Activated naive CD4-positive, alpha-beta T cell treated with anti-CD3 and anti-CD28 coated beads, Interleukin-2, amount 10 ng/mL, durations not matched to agents 7 days and 5 days (primary cell): ENCODE data around the gene TMEM176B.
A peak's percentile ranks its signal among the peaks of the same experiment; 100 is the strongest.

Experiments
- CTCF ChIA-PET: fragments of 350-600 bp; sonication (Branson Sonifier 250); formaldehyde crosslinking; loops from one replicate; lab custom pipeline; 2021; ENCODE audit warnings: antibody characterized with exemption; lab: Charles Lee
- DNase-seq: peaks from one replicate; pipeline ENCODE4 v3.0.0-alpha.2; 2020
- H3K27ac Mint-ChIP-seq: one replicate; pipeline ENCODE4 v1.8.0; 2021; ENCODE audit warnings: mild to moderate bottlenecking, moderate library complexity, mixed read lengths
- H3K27me3 Mint-ChIP-seq: one replicate; pipeline ENCODE4 v1.8.0; 2021; ENCODE audit warnings: mild to moderate bottlenecking, mixed read lengths
- H3K36me3 Mint-ChIP-seq: one replicate; pipeline ENCODE4 v1.8.0; 2021; ENCODE audit warnings: mixed read lengths
- H3K4me1 Mint-ChIP-seq: one replicate; pipeline ENCODE4 v1.8.0; 2021; ENCODE audit warnings: mixed read lengths
- H3K4me3 Mint-ChIP-seq: one replicate; pipeline ENCODE4 v1.8.0; 2021; ENCODE audit warnings: mild to moderate bottlenecking, moderate library complexity, mixed read lengths
- H3K9me3 Mint-ChIP-seq: one replicate; pipeline ENCODE4 v1.8.0; 2021; ENCODE audit warnings: mixed read lengths

The TMEM176B gene

DNA sequence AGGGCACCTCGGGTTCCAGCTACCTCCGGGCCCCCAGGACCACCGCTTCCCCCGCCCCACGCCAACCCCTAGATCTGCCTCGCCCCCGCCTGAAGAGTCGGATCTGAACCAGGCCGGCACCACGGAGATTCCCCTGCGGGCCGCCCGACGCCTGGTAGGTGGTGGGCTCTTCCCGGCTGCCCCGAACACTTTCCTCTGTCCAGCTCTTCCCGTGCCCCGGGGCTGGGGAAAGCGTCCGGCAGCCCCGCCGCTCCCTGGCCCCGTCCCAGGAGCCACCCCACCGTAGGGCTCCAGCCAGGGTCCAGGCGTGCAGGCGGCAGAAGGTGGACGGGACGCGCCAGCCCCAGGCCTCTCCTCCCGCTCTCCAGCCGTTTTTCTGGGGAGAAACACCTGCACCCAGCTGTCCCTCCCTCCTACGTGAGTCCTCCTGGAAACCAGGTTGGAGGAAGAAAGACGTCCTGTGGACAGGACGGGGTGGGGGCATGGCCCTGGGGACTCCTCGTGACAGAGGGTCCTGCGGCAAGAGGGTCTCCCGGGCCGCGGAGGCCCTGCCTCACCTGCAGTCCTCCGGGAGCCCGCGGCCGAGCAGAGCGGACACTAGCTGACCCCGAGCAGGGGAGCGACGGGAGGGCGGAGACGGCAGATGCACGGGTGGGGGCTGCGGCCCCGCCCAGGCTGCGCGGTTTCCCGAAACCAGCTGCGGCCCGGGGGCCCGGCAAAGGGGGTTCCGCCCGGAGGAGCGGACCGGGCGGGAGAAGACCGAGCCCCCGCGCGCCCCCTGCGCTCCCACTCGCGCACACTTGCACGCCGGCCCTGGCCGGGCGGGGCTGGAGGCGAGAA, at the start of gene TMEM176B:
TSS of gene TMEM176B (minus strand) at position 624 of the 840 bp plus-strand sequence. CDS start 3,795 bp downstream, outside the sequence.
- no peaks in the 10 kb centered on the region for H3K9me3 Mint-ChIP-seq
- DNase-seq: no peak
- H3K36me3 Mint-ChIP-seq: no peaks in the 10 kb centered on the region
- peaks cover 11% of the 10 kb centered on the region for H3K4me1 Mint-ChIP-seq
- H3K4me3 Mint-ChIP-seq: peak within 1 kb of the TSS; percentile 43
- peaks cover 67% of the 10 kb centered on the region for H3K27me3 Mint-ChIP-seq
- CTCF ChIA-PET: no interaction called here
- no peak within 1 kb of the TSS for H3K27ac Mint-ChIP-seq

DNA sequence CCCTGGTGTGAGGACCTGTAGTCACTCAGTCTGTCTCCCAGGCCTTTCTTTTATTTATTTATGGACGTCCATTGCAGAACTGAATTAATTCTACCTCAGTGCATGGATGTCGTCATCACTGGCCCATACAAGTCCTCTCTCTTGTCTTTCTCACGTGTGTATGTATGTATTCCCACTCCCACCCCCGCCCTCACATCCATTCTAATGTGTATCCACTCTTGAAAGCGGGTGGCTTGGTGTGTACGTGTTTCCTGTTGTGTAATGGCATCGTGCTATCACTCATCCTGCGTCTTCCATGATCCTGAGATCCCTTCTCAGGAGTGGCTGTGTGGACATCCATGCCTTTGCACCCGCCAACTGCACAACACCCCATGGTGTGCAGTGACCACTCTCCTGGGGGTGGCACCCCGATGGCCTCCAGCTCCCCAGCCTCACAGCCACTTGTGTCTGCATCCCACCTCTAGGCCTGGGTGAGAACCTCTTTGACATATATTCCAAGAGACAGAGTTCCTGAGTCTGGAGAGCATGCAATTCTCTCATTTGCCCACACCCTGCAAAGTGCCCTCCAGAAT, 49.1 kb upstream of the TMEM176B start:
- no peak for DNase-seq
- Mint-ChIP-seq H3K9me3 (no peaks in the 10 kb centered on the region), H3K27ac (no peak overlapping the region), H3K4me1 (peaks cover 6% of the 10 kb centered on the region), H3K4me3 (no peak overlapping the region), H3K36me3 (no peaks in the 10 kb centered on the region), H3K27me3 (peaks cover 37% of the 10 kb centered on the region)
- CTCF ChIA-PET: interaction anchor here (2.0 kb wide), 1 partner anchor 27 kb away, joined by 4 read pairs; no protein-coding TSS in a partner anchor

DNA sequence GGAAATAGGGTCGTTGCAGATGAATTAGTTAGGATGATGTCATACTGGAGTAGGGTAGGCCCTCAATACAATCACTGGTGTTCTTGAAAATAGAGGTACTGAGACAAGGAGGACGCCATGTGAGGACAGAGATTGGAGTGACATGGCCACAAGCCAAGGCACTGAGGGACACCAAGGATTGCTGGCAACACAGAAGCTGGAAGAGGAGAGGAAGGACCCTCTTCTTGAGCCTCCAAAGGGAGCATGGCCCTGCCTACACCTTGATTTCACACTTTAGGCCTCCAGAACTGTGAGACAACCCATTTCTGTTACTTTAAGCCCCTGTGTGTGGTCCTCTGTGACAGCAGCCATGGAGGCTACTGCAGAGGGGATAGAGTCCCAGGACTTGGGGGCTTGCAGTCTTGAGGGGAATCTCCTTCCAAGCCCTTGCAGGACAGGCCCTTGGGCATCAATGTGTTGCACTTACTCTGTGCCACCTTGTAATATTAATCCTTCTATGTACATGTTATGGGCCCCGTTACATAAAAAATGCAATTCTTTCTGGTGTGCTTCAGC, 48.5 kb upstream of the TMEM176B start:
- Mint-ChIP-seq H3K9me3 (no peaks in the 10 kb centered on the region), H3K4me1 (peaks cover 6% of the 10 kb centered on the region), H3K36me3 (no peaks in the 10 kb centered on the region), H3K27ac (no peak overlapping the region), H3K27me3 (peaks cover 32% of the 10 kb centered on the region), H3K4me3 (no peak overlapping the region)
- CTCF ChIA-PET: no interaction called here
- no peak for DNase-seq

DNA sequence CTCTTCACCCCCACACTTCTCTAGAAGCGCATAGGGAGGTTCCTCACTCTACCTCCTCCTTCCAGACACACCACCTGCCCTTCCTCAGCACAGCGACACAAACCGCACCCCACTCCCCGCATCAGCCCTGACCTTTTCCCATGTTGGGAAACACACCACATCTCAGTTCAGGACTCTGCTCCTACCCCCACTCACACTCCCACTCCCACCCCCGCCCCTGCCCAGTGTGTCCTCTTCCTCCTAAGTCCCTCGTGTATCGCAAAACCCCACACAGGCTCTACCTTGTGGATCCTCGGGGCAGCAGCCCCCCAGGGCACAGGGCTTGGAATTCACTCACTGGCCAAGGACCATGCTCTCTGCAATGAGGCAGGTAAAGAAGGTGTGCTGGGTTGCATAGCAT, 47.9 kb upstream of the TMEM176B start:
- H3K27me3 Mint-ChIP-seq: peaks cover 32% of the 10 kb centered on the region
- no peak for DNase-seq
- no peak overlapping the region for H3K27ac Mint-ChIP-seq
- H3K4me3 Mint-ChIP-seq: no peak overlapping the region
- H3K9me3 Mint-ChIP-seq: no peaks in the 10 kb centered on the region
- H3K4me1 Mint-ChIP-seq: peaks cover 6% of the 10 kb centered on the region
- CTCF ChIA-PET: no interaction called here
- H3K36me3 Mint-ChIP-seq: no peaks in the 10 kb centered on the region

DNA sequence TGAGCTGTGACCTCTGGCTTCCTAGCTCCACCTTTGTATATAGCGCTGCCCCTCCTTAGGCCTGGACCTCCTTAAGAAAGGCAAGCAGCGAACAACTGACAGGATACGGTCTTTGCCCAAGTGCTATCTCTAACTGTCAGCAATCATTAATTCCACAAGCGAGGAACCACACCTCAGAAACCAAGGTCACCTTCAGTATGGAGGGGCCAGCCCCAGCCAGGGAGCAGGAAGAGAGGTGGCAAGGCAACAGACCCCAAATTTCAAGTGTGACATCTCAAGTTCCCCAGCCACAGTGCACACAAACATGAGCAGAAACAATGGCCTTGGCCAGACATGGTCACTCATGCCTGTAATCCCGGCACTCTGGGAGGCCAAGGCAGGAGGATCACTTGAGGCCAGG, 47.4 kb upstream of the TMEM176B start:
- Mint-ChIP-seq H3K27me3 (peaks cover 27% of the 10 kb centered on the region), H3K27ac (no peak overlapping the region), H3K36me3 (no peaks in the 10 kb centered on the region), H3K4me3 (no peak overlapping the region), H3K4me1 (peaks cover 3% of the 10 kb centered on the region), H3K9me3 (no peaks in the 10 kb centered on the region)
- CTCF ChIA-PET: no interaction called here
- DNase-seq: no peak

DNA sequence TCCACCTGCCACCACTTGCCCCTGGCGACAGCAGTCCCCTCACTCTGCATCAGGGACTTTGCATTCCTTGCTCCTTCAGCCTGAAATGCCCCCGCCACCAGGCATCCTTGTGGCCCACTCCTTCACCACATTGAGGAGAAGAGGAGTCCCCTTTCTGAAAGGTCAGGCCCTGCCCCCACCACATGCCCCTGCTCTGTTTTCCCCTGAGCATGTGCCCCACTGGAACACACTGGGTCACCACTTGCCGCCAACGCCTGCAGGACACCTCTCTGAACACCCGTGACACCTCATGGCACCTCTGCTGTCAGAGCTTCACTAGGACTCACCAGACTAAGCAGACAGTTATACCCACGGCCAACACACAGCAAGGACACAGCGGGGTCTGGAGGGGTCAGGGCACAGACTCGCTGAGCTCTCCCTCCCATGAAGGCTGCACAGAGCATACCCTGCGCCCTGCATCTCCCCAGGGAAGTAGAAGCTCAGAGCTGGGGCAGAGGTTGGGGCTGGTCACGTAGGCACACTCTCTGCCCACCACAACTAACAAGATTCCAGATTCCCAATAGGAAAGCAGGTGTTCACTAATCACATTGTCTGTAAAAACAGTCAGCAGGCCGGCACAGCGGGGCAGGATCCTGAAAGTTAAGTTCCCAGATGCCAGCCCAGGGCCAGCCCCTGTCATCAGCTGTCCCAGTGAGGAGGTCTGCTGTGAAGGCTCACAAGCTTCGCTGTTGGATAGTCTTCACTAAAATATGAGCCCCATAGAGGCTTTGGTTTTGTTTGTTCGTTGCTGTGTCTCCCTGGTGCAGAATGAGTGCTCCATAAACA, 46.3 kb upstream of the TMEM176B start:
- Mint-ChIP-seq H3K9me3 (no peaks in the 10 kb centered on the region), H3K27ac (no peak overlapping the region), H3K4me1 (no peaks in the 10 kb centered on the region), H3K36me3 (no peaks in the 10 kb centered on the region), H3K4me3 (no peak overlapping the region), H3K27me3 (peaks cover 17% of the 10 kb centered on the region)
- CTCF ChIA-PET: interaction anchor here (0.6 kb wide), 1 partner anchor 1479 kb away, joined by 3 read pairs; no protein-coding TSS in a partner anchor
- no peak for DNase-seq

DNA sequence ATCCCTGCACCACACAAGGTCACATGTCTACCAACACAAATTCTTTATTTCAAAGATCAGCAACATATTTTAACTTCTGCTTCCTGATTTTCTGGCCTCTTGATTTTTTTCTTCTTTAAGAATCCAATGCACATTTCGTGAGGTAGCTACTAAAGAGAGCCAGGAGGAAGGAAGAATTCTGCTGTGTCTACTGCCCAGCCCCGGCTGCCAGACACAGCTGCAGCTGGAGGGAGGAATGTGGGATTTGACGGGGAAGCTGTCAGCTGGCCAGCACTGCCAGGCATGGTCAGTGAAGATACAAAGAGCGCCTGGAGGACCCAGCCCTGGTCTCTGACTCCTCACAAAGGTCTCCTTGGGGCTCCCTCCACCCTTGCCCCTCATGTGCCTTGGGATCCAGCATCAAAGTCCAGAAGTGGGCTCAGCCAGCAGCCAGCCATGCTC, 45.3 kb upstream of the TMEM176B start:
- Mint-ChIP-seq H3K36me3 (no peaks in the 10 kb centered on the region), H3K27ac (no peak overlapping the region), H3K9me3 (no peaks in the 10 kb centered on the region), H3K4me3 (no peak overlapping the region), H3K27me3 (peaks cover 11% of the 10 kb centered on the region), H3K4me1 (no peaks in the 10 kb centered on the region)
- CTCF ChIA-PET: interaction anchor here (0.9 kb wide), 1 partner anchor 23 kb away, joined by 3 read pairs; no protein-coding TSS in a partner anchor
- DNase-seq: no peak

DNA sequence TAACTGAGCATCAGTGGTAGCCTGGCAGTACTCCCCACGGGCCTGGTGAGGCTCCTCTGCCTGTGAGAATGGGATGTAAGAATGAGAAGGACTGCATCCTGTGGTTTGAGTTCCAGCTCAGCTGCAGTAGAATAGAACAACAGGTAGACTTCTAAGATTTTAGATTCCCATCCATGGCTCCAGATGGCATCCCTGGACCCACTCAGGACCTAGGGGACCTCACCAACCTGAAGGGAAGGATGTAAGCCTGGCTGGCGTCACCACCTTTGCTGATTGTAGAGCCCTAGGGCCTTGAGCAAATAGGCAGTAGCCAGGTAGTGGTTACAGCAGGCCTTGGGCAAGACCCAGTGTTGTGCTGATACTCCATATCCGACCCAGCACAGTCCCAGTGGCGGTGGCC, 42.6 kb upstream of the TMEM176B start:
- no peak for DNase-seq
- Mint-ChIP-seq H3K9me3 (no peaks in the 10 kb centered on the region), H3K27ac (no peak overlapping the region), H3K4me3 (no peak overlapping the region), H3K36me3 (no peaks in the 10 kb centered on the region), H3K4me1 (no peaks in the 10 kb centered on the region), H3K27me3 (peaks cover 12% of the 10 kb centered on the region)
- CTCF ChIA-PET: interaction anchor here (0.9 kb wide), 1 partner anchor 34 kb away, joined by 3 read pairs; no protein-coding TSS in a partner anchor

DNA sequence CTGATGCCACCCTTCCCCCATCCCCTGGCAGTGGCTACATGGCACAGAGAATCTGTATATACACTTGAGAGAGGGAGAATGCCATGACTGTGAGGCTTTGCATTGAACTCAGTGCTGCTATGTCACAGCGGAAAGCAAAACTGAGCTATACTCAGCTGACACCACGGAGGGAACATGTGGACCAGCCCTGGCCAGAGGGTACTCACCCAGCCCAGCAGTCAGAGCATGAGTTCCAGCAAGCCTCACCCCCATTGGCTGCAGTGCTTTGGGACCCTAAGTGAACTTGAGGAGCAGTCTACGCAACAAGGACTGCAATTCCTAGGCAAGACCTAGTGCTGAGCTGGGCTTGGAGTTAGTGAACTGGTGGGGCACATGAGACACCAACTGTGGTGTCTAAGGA, 41.9 kb upstream of the TMEM176B start:
- no peak for DNase-seq
- CTCF ChIA-PET: interaction anchor here (0.9 kb wide), 1 partner anchor 34 kb away, joined by 3 read pairs; no protein-coding TSS in a partner anchor
- no peaks in the 10 kb centered on the region for H3K9me3 Mint-ChIP-seq
- H3K36me3 Mint-ChIP-seq: no peaks in the 10 kb centered on the region
- H3K27me3 Mint-ChIP-seq: peaks cover 17% of the 10 kb centered on the region
- H3K4me3 Mint-ChIP-seq: no peak overlapping the region
- no peaks in the 10 kb centered on the region for H3K4me1 Mint-ChIP-seq
- no peak overlapping the region for H3K27ac Mint-ChIP-seq

DNA sequence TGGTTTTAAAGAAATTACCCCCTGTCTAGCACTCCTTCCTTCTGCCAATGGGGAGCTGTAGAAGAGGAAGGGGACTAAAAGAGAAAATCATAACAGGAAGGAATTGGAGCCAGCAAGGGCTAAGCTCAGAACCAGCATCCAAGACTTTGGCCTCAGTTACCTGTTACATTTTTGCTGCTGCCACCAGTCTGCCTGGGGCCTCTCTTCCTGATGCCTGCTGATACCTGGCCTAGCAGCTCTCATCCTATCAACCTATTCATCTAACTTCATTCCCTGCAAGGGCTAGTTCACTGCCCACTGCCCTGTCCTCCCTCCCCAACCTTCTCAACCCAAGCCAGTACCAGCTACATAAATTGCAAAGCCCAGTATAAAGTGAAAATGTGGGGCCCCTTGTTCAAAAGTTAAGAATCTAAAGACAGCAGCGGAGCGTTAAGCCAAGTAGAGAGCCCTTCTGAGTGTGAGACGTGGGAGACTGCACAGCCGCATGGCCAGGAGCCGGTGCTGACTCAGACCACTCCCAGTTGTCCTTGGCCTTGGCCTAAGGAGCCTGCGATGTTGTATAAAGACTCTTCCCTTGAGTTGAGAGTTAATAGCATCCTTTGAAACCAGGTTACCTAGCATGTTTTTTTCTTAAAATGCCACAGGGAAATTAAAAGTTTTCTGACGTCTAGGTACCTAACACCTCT, 38.9 kb upstream of the TMEM176B start:
- no peak overlapping the region for H3K27ac Mint-ChIP-seq
- CTCF ChIA-PET: no interaction called here
- H3K4me1 Mint-ChIP-seq: no peaks in the 10 kb centered on the region
- no peaks in the 10 kb centered on the region for H3K36me3 Mint-ChIP-seq
- H3K4me3 Mint-ChIP-seq: no peak overlapping the region
- H3K9me3 Mint-ChIP-seq: no peaks in the 10 kb centered on the region
- peaks cover 22% of the 10 kb centered on the region for H3K27me3 Mint-ChIP-seq
- DNase-seq: no peak

DNA sequence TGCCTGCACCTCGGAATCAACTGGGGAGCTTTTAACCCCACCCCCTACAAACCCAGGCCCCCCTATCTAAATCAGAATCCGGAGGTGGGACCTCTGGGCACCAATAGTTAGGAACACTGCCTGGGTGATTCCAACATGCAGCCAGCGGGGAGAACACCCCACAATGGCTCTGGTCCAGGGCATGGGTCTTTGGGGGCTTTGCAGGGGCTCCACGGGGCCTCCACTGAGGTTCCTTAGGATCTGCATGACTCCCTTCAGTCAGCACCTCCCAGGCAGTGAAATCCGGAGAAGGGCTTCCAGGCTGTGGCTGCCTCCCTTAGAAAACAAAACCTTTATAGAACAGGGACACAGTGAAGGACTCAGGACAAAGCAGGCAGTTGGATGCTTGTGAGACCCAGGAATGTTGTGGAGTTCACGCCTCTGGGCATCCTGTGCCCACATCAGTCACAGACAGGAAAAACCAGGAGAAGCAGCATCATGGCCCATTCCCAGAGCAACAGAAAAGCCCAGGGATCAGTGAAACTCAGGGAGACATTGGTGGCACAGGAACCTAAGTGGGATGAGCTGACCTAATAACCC, 35.6 kb upstream of the TMEM176B start:
- no peak for DNase-seq
- peaks cover 46% of the 10 kb centered on the region for H3K27me3 Mint-ChIP-seq
- no peaks in the 10 kb centered on the region for H3K9me3 Mint-ChIP-seq
- no peaks in the 10 kb centered on the region for H3K36me3 Mint-ChIP-seq
- CTCF ChIA-PET: interaction anchor here (2.1 kb wide), 1 partner anchor 63 kb away, joined by 6 read pairs; no protein-coding TSS in a partner anchor
- H3K4me3 Mint-ChIP-seq: no peak overlapping the region
- no peak overlapping the region for H3K27ac Mint-ChIP-seq
- no peaks in the 10 kb centered on the region for H3K4me1 Mint-ChIP-seq

DNA sequence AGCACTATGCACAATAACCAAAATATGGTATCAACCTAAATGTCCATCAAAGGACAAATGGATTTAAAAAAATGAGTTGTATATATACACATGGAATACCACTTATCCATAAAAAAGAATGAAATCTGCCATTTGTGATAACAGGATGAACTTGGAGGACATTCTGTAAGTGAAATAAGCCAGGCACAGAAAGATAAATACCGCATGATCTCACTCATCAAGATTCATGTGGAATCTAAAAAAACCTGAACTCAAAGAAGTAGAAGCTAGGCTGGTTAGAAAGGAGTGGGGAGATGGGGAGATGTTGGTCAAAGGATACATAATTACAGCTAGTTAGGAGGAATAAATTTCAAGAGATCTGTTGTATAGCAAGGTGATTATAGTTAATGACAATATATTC, 34.9 kb upstream of the TMEM176B start:
- H3K27me3 Mint-ChIP-seq: peaks cover 52% of the 10 kb centered on the region
- CTCF ChIA-PET: interaction anchor here (2.1 kb wide), 1 partner anchor 63 kb away, joined by 6 read pairs; no protein-coding TSS in a partner anchor
- DNase-seq: no peak

DNA sequence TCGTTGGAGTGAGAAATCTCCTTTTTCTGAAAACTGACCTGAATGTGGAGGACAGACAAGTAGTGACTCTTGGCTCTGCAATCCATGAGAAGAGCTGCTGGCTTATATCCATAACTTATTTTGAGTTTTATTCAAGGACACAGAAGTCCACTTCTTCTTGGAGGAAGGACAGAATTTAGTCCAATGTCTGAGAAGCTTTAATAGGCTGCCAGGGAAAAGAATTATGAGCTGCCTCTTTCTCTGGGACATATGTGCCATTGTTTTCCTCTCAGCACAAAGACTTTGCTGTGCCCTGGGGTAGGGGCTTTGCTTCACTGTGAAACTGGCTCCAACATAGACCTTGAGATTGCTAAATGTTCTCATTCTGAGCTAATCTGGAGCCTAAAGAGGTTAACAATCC, 31.7 kb upstream of the TMEM176B start:
- CTCF ChIA-PET: no interaction called here
- Mint-ChIP-seq H3K27me3 (peaks cover 62% of the 10 kb centered on the region), H3K9me3 (no peaks in the 10 kb centered on the region), H3K4me3 (no peak overlapping the region), H3K4me1 (no peaks in the 10 kb centered on the region), H3K36me3 (no peaks in the 10 kb centered on the region), H3K27ac (no peak overlapping the region)
- DNase-seq: no peak

More for the DNA sequence above, 34.9 kb upstream of the TMEM176B start:
- Mint-ChIP-seq H3K36me3 (no peaks in the 10 kb centered on the region), H3K4me1 (no peaks in the 10 kb centered on the region), H3K27ac (no peak overlapping the region), H3K4me3 (no peak overlapping the region), H3K9me3 (no peaks in the 10 kb centered on the region)
